ENCODE measurements around the gene DYNLL2. TPM values are rescaled to one million over a fixed set of nuclear protein-coding genes. Genes with fewer than 3 reads are reported as not detected.
A peak's percentile ranks its signal among the peaks of the same experiment; 100 is the strongest.

DYNLL2 gene
- total RNA-seq, 1 experiment from 2014 or later: 38.7 TPM

DNA sequence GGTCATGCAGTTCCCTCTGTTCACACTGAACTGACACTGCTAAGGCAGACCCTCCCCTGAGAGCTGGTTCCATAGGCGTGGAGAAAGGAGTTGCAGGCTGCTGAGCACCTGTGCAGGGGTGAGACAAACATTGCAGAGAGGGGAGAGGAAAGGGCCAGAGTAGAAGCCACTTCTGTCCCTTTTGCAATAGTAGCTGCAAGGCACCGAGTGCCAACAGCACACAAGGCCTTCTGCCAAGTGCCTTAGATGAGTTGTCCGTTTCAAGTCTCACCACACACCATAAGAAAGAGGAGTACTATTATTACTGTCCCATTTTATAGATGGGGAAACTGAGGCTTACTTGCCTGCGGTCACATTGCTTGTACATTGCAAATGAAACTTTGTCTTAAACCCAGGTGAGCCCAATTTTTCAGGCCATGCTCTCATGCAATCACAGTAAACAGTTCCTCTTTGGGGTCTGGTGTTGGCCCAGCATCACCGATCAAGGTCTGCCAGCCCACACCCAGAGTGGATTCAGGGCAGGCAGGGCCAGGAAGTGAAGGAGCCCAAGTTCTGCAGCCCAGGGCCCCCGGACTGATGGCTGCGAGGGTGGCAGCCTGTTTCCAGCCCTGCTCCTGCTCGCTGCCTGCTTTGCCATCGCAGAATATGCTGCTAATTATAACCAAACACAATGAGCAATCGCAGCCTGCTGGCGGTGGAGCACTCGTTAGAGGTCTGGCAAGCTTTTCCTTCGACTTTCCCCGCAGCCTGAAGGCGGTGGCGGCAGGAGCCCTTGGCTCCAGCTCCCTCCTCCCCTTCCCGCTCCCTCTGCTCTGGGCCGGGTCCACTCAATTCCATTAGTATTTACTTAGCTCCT is 36.8 kb upstream of the DYNLL2 start:
- H3K27me3 ChIP-seq (ENCODE audit: insufficient read depth, low read length): no peaks in the 10 kb centered on the region; the same call in 1 of the 2 replicates
- H3K18ac ChIP-seq (ENCODE audit: insufficient read length, low read depth, low read length): peak overlapping the region; percentile 47
- H3K23ac ChIP-seq (ENCODE audit: insufficient read length, low read depth, low read length): no peak overlapping the region
- Mint-ChIP-seq H3K9me3 (peaks cover 6 to 7% of the 10 kb centered on the region in 2 experiments; a peak in 4 of 5 replicates), H3K27me3 (ENCODE audit: low read depth) (peaks cover 15% of the 10 kb centered on the region), H3K4me1 (peaks cover 10 to 13% of the 10 kb centered on the region in 2 experiments), H3K27ac (no peak overlapping the region; a peak in 2 of 7 replicates), H3K4me3 (no peak overlapping the region), H3K36me3 (ENCODE audit: insufficient read depth in 1 of 3, low read depth in 3 of 3) (peaks cover 0 to 4% (median 0%) of the 10 kb centered on the region in 3 experiments; a peak in 2 of 7 replicates)
- no peaks in the 10 kb centered on the region for H3K9me3 ChIP-seq (ENCODE audit: control insufficient read depth, low read depth, low read length)
- H2AK5ac ChIP-seq (ENCODE audit: insufficient read length, low read length): no peak overlapping the region
- H4K91ac ChIP-seq (ENCODE audit: insufficient read length, low read depth, low read length): no peak overlapping the region
- H4K5ac ChIP-seq (ENCODE audit: insufficient read length, low read depth, low read length): peak overlapping the region; percentile 14
- H3K23me2 ChIP-seq (ENCODE audit: insufficient read length, low read depth, low read length, poor library complexity, severe bottlenecking): peaks cover 3% of the 10 kb centered on the region
- DNase-seq: peak; percentile 66
- H3K9ac ChIP-seq (ENCODE audit: extremely low read depth, insufficient read length, low read length): no peak overlapping the region
- no peak overlapping the region for H3K4ac ChIP-seq (ENCODE audit: low read depth, low read length)
- peak overlapping the region; percentile 53 for H2AFZ ChIP-seq (ENCODE audit: low read length)
- no peak overlapping the region for H4K8ac ChIP-seq (replicated peaks; ENCODE audit: insufficient read length, low read depth, low read length)
- H3K4me1 ChIP-seq (ENCODE audit: insufficient read depth, low read length): 0 out of 2 replicates have a peak, but pooled peaks cover 4% of the 10 kb centered on the region
- no peak overlapping the region for H3K56ac ChIP-seq (ENCODE audit: insufficient read length, low read depth, low read length)
- H3K27ac ChIP-seq (ENCODE audit: insufficient read length, low read depth, low read length): no peak overlapping the region
- no peaks in the 10 kb centered on the region for H3K79me1 ChIP-seq (ENCODE audit: insufficient read depth, low read depth, low read length, poor library complexity, severe bottlenecking)
- TF ChIP-seq, protein P1, sequence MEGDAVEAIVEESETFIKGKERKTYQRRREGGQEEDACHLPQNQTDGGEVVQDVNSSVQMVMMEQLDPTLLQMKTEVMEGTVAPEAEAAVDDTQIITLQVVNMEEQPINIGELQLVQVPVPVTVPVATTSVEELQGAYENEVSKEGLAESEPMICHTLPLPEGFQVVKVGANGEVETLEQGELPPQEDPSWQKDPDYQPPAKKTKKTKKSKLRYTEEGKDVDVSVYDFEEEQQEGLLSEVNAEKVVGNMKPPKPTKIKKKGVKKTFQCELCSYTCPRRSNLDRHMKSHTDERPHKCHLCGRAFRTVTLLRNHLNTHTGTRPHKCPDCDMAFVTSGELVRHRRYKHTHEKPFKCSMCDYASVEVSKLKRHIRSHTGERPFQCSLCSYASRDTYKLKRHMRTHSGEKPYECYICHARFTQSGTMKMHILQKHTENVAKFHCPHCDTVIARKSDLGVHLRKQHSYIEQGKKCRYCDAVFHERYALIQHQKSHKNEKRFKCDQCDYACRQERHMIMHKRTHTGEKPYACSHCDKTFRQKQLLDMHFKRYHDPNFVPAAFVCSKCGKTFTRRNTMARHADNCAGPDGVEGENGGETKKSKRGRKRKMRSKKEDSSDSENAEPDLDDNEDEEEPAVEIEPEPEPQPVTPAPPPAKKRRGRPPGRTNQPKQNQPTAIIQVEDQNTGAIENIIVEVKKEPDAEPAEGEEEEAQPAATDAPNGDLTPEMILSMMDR (conservative IDR thresholded peaks at IDR 0.05): no peak
- H2BK12ac ChIP-seq (ENCODE audit: insufficient read length, low read depth, low read length): no peak overlapping the region
- H2BK120ac ChIP-seq (ENCODE audit: low read depth, low read length, poor library complexity, severe bottlenecking): no peak overlapping the region
- H2BK20ac ChIP-seq (ENCODE audit: low read depth, low read length, poor library complexity, severe bottlenecking): no peak overlapping the region
- no peak overlapping the region for H3T11ph ChIP-seq (ENCODE audit: low read length)
- no peak overlapping the region for H2BK15ac ChIP-seq (ENCODE audit: low read depth, low read length)
- WGBS (ENCODE audit: extremely low coverage, insufficient read length, low lambda C conversion rate): no CpG with 5 or more reads among the region's 18 CpGs
- no peak overlapping the region for H2BK5ac ChIP-seq (ENCODE audit: insufficient read length, low read length)
- H3K4me2 ChIP-seq (ENCODE audit: insufficient read depth, insufficient read length, low read length): peak overlapping the region; percentile 16
- H4K20me1 ChIP-seq (ENCODE audit: control insufficient read depth, insufficient read depth, insufficient read length): no peaks in the 10 kb centered on the region
- H3K14ac ChIP-seq (ENCODE audit: insufficient read depth, low read length): peak overlapping the region; percentile 48
- no peaks in the 10 kb centered on the region for H3K79me2 ChIP-seq (ENCODE audit: insufficient read depth, low read length)

Data from H9 (cell line).